GM10266 (cell line): ENCODE measurements around the gene GGT6.
"Not testable (repeated sequence)": the region's sequence is repeated elsewhere in the genome, so short reads cannot be mapped to it uniquely, and the experiment has no call there.

ENCODE experiments used
- DNase-seq: peaks from one replicate; pipeline ENCODE4 v3.0.0; 2012; ENCODE audit errors: extremely low spot score
- TF ChIP-seq, protein P1 (sequence below): IDR thresholded peaks from 2 replicates; pipeline ENCODE4 v1.5.1; 2012; ENCODE audit warnings: mild to moderate bottlenecking, low read depth; ENCODE audit not compliant: control insufficient read depth, insufficient read depth; ENCODE audit errors: missing control alignments

GGT6 gene

DNA sequence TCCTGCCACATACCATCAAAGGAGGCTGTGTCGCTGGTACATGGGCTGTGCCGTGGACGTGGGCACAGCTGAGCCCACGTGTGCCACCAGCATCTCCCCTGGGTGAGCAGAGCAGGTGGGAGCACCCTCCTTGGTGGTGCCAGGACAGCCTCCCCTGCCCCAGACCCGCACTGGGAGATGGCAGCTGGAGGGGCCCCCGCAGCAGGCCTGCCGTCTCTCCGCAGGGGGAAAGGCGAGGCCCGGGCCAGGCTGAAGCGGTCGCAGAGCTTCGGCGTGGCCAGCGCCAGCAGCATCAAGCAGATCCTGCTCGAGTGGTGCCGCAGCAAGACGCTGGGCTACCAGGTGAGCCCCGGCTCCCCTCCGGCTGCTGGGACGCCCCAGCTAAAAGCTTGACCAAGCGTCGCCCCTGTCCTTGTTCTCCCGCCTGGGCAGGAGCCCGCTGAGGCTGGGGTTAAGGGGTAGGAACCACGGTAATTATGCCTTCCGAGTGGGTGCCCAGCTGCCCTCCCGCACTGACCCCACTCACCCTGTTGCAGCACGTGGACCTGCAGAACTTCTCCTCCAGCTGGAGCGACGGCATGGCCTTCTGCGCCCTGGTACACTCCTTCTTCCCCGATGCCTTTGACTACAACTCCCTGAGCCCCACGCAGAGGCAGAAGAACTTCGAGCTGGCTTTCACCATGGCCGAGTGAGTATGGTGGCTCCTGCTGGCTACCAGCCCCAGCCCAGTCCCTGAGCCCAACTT is 36.4 kb upstream of the GGT6 start:
- TF ChIP-seq, protein P1, sequence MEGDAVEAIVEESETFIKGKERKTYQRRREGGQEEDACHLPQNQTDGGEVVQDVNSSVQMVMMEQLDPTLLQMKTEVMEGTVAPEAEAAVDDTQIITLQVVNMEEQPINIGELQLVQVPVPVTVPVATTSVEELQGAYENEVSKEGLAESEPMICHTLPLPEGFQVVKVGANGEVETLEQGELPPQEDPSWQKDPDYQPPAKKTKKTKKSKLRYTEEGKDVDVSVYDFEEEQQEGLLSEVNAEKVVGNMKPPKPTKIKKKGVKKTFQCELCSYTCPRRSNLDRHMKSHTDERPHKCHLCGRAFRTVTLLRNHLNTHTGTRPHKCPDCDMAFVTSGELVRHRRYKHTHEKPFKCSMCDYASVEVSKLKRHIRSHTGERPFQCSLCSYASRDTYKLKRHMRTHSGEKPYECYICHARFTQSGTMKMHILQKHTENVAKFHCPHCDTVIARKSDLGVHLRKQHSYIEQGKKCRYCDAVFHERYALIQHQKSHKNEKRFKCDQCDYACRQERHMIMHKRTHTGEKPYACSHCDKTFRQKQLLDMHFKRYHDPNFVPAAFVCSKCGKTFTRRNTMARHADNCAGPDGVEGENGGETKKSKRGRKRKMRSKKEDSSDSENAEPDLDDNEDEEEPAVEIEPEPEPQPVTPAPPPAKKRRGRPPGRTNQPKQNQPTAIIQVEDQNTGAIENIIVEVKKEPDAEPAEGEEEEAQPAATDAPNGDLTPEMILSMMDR: no peak
- no peak for DNase-seq

- DNase-seq: not testable (repeated sequence)
Observed at GRCh38 chr17:4595685-4596342, 35.4 kb upstream of the GGT6 start.

DNA sequence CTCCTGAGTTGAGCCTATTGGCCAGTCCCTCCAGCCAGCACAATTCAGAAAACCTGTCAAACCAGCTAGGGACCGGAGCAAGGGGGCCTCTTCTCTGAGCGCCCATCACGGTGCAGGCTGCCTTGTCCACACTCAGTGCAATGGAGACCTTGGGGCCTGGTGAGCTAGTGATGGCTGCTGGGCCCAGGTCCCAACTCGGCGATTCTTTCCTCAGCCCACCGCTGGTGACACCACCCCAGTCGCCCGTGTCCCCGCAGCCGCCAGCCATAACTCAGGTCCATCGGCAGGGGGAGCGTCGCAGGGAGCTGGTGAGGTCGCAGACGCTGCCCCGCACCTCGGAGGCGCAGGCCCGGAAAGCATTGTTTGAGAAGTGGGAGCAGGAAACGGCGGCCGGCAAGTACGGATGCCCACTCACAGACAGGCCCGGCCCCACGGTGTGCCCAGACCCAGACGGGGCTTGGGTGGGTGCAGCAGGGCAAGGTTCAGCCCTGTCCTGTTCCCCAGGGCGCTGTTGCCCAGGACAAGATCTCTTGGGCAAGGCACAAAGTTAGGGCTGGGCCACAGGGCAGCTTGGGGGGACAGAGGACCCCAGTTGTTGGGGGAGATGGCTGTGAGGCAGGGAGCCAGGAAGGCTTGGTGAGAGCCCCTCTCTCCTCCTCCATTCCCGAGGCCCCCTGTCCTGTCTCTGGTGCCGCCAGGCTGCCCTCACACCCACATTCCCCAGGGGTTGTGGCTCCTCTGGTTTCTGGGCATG is 34.7 kb upstream of the GGT6 start:
- DNase-seq: peak; percentile 64
- TF ChIP-seq, protein P1: peak; percentile 38

- TF ChIP-seq, protein P1: no peak
- DNase-seq: no peak
Observed at GRCh38 chr17:4594406-4594805, 34.0 kb upstream of the GGT6 start.

DNA sequence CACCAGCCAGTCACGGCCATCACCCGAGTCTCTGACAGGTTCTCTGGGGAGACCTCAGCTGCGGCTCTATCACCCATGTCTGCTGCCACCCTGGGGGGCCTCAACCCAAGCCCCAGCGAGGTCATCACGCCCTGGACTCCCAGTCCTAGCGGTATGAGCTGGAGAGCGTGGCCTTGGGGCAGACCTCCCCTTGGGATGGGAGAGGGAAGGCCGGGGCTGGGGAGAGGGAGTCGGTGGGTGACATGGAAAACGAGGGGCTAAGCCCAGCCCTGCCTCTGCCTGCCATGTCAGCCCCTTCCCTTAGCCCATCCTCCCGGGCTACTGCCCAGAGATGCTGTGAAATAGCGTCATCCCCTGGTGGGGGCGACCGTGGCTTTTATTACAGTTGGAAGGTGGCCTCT is 32.6 kb upstream of the GGT6 start:
- TF ChIP-seq, protein P1: no peak
- no peak for DNase-seq

DNA sequence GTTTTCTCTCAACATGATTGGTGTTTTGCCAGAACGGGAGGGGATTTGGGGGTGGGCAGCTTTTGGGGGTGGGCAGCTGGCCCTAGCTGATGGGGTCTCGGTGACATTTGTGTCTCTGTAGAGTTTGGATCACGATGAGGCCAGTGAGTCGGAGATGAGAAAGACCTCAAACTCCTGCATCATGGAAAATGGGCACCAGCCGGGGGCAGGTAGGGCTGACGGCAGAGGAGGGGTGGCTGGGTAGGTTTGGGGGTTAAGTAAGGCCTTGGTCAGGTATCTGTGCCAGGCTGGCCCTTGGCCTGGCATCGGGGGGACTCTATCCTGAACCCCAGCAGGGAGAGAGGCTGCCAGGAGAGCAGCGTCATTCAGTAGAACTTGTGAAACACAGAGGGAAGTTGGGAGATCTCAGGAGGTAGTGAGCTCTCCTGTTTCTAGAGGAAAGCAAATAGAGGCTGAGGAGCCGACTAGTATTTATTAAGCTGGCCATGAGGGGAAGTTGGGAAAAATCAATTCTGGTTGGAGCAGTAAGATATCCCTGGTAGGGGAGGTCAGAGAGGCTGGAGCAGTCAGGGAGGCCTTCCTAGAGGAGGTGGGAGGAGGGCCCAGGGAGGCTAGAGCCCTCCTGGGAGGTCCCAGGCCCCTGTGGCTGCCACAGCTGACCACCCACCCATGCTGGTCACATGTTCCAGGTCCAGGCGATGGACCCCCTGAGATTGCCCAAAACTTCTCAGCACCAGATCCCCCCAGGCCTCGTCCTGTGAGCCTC is 32.0 kb upstream of the GGT6 start:
- TF ChIP-seq, protein P1: no peak
- DNase-seq: no peak

DNA sequence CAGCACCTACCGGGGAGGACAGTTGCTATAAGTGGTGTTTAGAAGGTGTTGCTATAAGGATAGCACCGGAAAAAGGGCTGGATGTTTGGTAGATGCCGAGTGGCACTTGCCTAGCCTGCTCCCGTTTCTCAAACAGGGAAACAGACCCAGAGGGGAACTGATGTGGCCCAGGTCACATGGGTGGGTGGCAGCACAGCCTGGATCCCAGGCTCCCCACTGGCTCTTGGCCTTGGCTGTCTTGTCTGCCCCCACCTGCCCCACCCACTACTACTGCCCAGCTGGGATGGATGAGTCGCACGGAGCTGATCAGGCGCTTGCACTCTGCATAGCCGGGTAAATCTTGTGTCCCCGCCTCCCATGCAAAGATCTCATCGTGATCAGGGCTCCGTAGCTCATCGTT is 31.2 kb upstream of the GGT6 start:
- DNase-seq: no peak
- TF ChIP-seq, protein P1: no peak
